OCI-LY3 (cell line): ENCODE measurements around the gene NAT10.

Experiments
- H2AFZ ChIP-seq: fragments of 200-600, 300-600 bp; shearing (Covaris generic); 2 replicates; pipeline ENCODE4 v1.6.0; 2014; ENCODE audit warnings: antibody characterized with exemption, low read depth, low read length
- H3K27ac ChIP-seq: fragments of 200-600, 300-600 bp; sonication (generic); 2 replicates; pipeline ENCODE4 v1.5.1; 2014; ENCODE audit warnings: mild to moderate bottlenecking, low read length, moderate library complexity, mixed read lengths
- H3K27me3 ChIP-seq: fragments of 200-600, 300-600 bp; sonication (generic); 2 replicates; pipeline ENCODE4 v1.6.1; 2014; ENCODE audit warnings: low read depth, low read length, mixed read lengths
- H3K36me3 ChIP-seq: fragments of 200-600, 300-600 bp; sonication (generic); replicated peaks from 2 replicates; pipeline ENCODE3; 2014; ENCODE audit warnings: low read depth, low read length, mixed read lengths
- H3K4me1 ChIP-seq: fragments of 300-600, 200-600 bp; sonication (generic); 2 replicates; pipeline ENCODE4 v1.6.1; 2014; ENCODE audit warnings: low read length, mixed read lengths
- H3K4me2 ChIP-seq: fragments of 200-600, 300-600 bp; sonication (generic); 2 replicates; pipeline ENCODE4 v1.6.1; 2014; ENCODE audit warnings: low read length, mixed read lengths
- H3K4me3 ChIP-seq: fragments of 300-600, 200-600 bp; sonication (generic); 2 replicates; pipeline ENCODE4 v1.5.1; 2014; ENCODE audit warnings: antibody characterized with exemption, mild to moderate bottlenecking, low read length, moderate library complexity
- H3K79me2 ChIP-seq: fragments of 300-600, 200-600 bp; shearing (Covaris generic); 2 replicates; pipeline ENCODE4 v1.6.1; 2014; ENCODE audit warnings: mild to moderate bottlenecking, low read length, mixed read lengths
- H3K9ac ChIP-seq: fragments of 300-600, 200-600 bp; shearing (Covaris generic); 2 replicates; pipeline ENCODE4 v1.6.0; 2014; ENCODE audit warnings: mild to moderate bottlenecking, low read length, moderate library complexity
- H3K9me3 ChIP-seq: fragments of 200-600, 300-600 bp; shearing (Covaris generic); 2 replicates; pipeline ENCODE4 v1.6.1; 2014; ENCODE audit warnings: low read length, mixed read lengths; ENCODE audit not compliant: insufficient read depth
- H4K20me1 ChIP-seq: fragments of 200-600, 300-600 bp; sonication (generic); 2 replicates; pipeline ENCODE4 v1.6.1; 2016; ENCODE audit warnings: low read length, mixed read lengths; ENCODE audit not compliant: insufficient read depth
- CTCF ChIP-seq: fragments of 200-600, 300-600 bp; sonication (generic); IDR thresholded peaks from 2 replicates; pipeline ENCODE4 v1.5.1; 2014; ENCODE audit warnings: antibody characterized with exemption, low read length, low read depth
- EZH2phosphoT487 ChIP-seq: fragments of 200-600 bp; shearing (Covaris generic); IDR thresholded peaks from 2 replicates; pipeline ENCODE4 v1.6.1; 2018; ENCODE audit warnings: antibody characterized with exemption, mixed run types, low read depth

NAT10 gene

GRCh38 chr11:34191578-34191977, 86.1 kb downstream of the NAT10 start:
- no peak overlapping the region for H3K4me3 ChIP-seq
- no peak overlapping the region for H2AFZ ChIP-seq
- no peaks in the 10 kb centered on the region for H3K36me3 ChIP-seq
- no peak overlapping the region for H3K27ac ChIP-seq
- TF ChIP-seq EZH2phosphoT487 (no peak), CTCF (no peak)
- H3K27me3 ChIP-seq = no peaks in the 10 kb centered on the region
- H3K4me2 ChIP-seq = no peak overlapping the region
- no peaks in the 10 kb centered on the region for H3K79me2 ChIP-seq
- no peaks in the 10 kb centered on the region for H4K20me1 ChIP-seq
- no peak overlapping the region for H3K9ac ChIP-seq
- no peaks in the 10 kb centered on the region for H3K9me3 ChIP-seq
- H3K4me1 ChIP-seq = peaks cover 10% of the 10 kb centered on the region

- H3K9me3 ChIP-seq = no peaks in the 10 kb centered on the region
- no peaks in the 10 kb centered on the region for H3K27me3 ChIP-seq
- no peak for TF ChIP-seq EZH2phosphoT487
- TF ChIP-seq CTCF = no peak
- H3K4me1 ChIP-seq = peaks cover 13% of the 10 kb centered on the region
- no peaks in the 10 kb centered on the region for H4K20me1 ChIP-seq
- no peak overlapping the region for H3K4me2 ChIP-seq
- H3K79me2 ChIP-seq = no peaks in the 10 kb centered on the region
- H3K27ac ChIP-seq = no peak overlapping the region
- no peak overlapping the region for H3K9ac ChIP-seq
- H3K36me3 ChIP-seq = no peaks in the 10 kb centered on the region
- H3K4me3 ChIP-seq = no peak overlapping the region
- H2AFZ ChIP-seq = no peak overlapping the region
Observed at GRCh38 chr11:34192481-34193401, 87.3 kb downstream of the NAT10 start.

GRCh38 chr11:34194576-34195335, 89.3 kb downstream of the NAT10 start:
- H4K20me1 ChIP-seq = no peaks in the 10 kb centered on the region
- H2AFZ ChIP-seq = no peak overlapping the region
- no peaks in the 10 kb centered on the region for H3K9me3 ChIP-seq
- H3K9ac ChIP-seq = no peak overlapping the region
- no peaks in the 10 kb centered on the region for H3K27me3 ChIP-seq
- no peaks in the 10 kb centered on the region for H3K36me3 ChIP-seq
- no peak overlapping the region for H3K4me2 ChIP-seq
- TF ChIP-seq CTCF (no peak), EZH2phosphoT487 (no peak)
- no peak overlapping the region for H3K27ac ChIP-seq
- peaks cover 13% of the 10 kb centered on the region for H3K4me1 ChIP-seq
- no peaks in the 10 kb centered on the region for H3K79me2 ChIP-seq
- no peak overlapping the region for H3K4me3 ChIP-seq
